GM23338 (cell line): ENCODE results near the gene PCDHGB7. TPM values are rescaled to one million over a fixed set of nuclear protein-coding genes. Genes with fewer than 3 reads are reported as not detected.

ENCODE experiments used
- ATAC-seq: fragments of 200-7000 bp; cut with Tn5 transposase; 3 replicates; pipeline ENCODE4 v1.9.1; 2020
- DNase-seq: peaks from one replicate; pipeline ENCODE4 v3.0.0-alpha.2; 2015; ENCODE audit warnings: low spot score
- H2AFZ ChIP-seq: fragments of 200-600 bp; sonication (generic); 2 replicates; pipeline ENCODE4 v1.8.0; 2016; ENCODE audit warnings: antibody characterized with exemption, mild to moderate bottlenecking, moderate library complexity
- H3F3A ChIP-seq: fragments of 200-600 bp; sonication (generic); replicated peaks from 2 replicates; pipeline ENCODE4 v1.8.0; 2017; ENCODE audit warnings: antibody characterized with exemption, mixed run types, low read depth
- H3K27ac ChIP-seq: fragments of 200-600 bp; sonication (generic); 2 replicates; pipeline ENCODE4 v1.6.1; 2016; ENCODE audit warnings: low read depth
- H3K27me3 ChIP-seq: fragments of 200-600 bp; sonication (generic); 2 replicates; pipeline ENCODE4 v1.8.0; 2016; ENCODE audit warnings: mild to moderate bottlenecking, mixed run types, moderate library complexity; ENCODE audit not compliant: insufficient read depth
- H3K36me3 ChIP-seq: fragments of 200-600 bp; sonication (generic); 2 replicates; pipeline ENCODE4 v1.8.0; 2016; ENCODE audit warnings: mild to moderate bottlenecking; ENCODE audit not compliant: insufficient read depth
- H3K4me1 ChIP-seq: fragments of 200-600 bp; sonication (generic); 2 replicates; pipeline ENCODE4 v1.8.0; 2016; ENCODE audit warnings: mild to moderate bottlenecking, moderate library complexity; ENCODE audit not compliant: insufficient read depth
- H3K4me2 ChIP-seq: fragments of 200-600 bp; sonication (generic); 2 replicates; pipeline ENCODE4 v1.7.1; 2017; ENCODE audit warnings: mixed run types
- H3K4me3 ChIP-seq: fragments of 200-600 bp; sonication (generic); 2 replicates; pipeline ENCODE4 v1.6.1; 2016; ENCODE audit warnings: mixed run types
- H3K79me2 ChIP-seq: fragments of 200-600 bp; sonication (generic); replicated peaks from 2 replicates; pipeline ENCODE4 v1.8.0; 2017; ENCODE audit warnings: mild to moderate bottlenecking; ENCODE audit not compliant: insufficient read depth
- H3K9me2 ChIP-seq: fragments of 200-600 bp; sonication (generic); 2 replicates; pipeline ENCODE4 v1.8.0; 2017; ENCODE audit not compliant: insufficient read depth
- H4K20me1 ChIP-seq: fragments of 200-600 bp; sonication (generic); replicated peaks from 2 replicates; pipeline ENCODE4 v1.8.0; 2017; ENCODE audit warnings: mild to moderate bottlenecking; ENCODE audit not compliant: insufficient read depth
- H3K27ac Mint-ChIP-seq: 2 replicates; pipeline ENCODE4 v1.8.0; 2020; ENCODE audit warnings: inconsistent platforms, mild to moderate bottlenecking, moderate library complexity, mixed read lengths
- H3K27me3 Mint-ChIP-seq: 3 replicates; pipeline ENCODE4 v1.8.0; 2022; ENCODE audit warnings: low read depth, mild to moderate bottlenecking, moderate library complexity, mixed read lengths, inconsistent platforms; ENCODE audit not compliant: insufficient read depth, poor library complexity
- H3K36me3 Mint-ChIP-seq: 3 replicates; pipeline ENCODE4 v1.8.0; 2021; ENCODE audit warnings: low read depth, mild to moderate bottlenecking, inconsistent platforms, moderate library complexity, mixed read lengths
- H3K4me1 Mint-ChIP-seq: 3 replicates; pipeline ENCODE4 v1.8.0; 2020; ENCODE audit warnings: mild to moderate bottlenecking, inconsistent platforms, mixed read lengths
- H3K4me3 Mint-ChIP-seq: 3 replicates; pipeline ENCODE4 v1.8.0; 2021; ENCODE audit warnings: moderate library complexity, mild to moderate bottlenecking, inconsistent platforms, mixed read lengths
- H3K9me3 Mint-ChIP-seq: 3 replicates; pipeline ENCODE4 v1.8.0; 2020; ENCODE audit warnings: moderate library complexity, mild to moderate bottlenecking, inconsistent platforms, mixed read lengths
- CREB1 ChIP-seq: fragments of 250-450 bp; sonication (Bioruptor Pico); IDR thresholded peaks from 2 replicates; pipeline ENCODE4 v1.5.0; 2020; ENCODE audit warnings: low read depth, mild to moderate bottlenecking, moderate library complexity
- CTCF ChIP-seq, 2 experiments: fragments of 200-600 bp in 1 of 2; sonication (generic) in 1 of 2; conservative IDR thresholded peaks; 2 replicates each; pipeline versions ENCODE4 v1.5.1 to v1.6.1; 2016 to 2017; ENCODE audit warnings: antibody characterized with exemption in 2 of 2, low read depth in 2 of 2, mild to moderate bottlenecking in 2 of 2, moderate library complexity in 1 of 2
- EZH2 ChIP-seq: fragments of 200-600 bp; sonication (generic); IDR thresholded peaks from one replicate; pipeline ENCODE4 v1.8.0; 2017; ENCODE audit warnings: antibody characterized with exemption, mild to moderate bottlenecking, low read depth; ENCODE audit not compliant: unreplicated experiment
- EZH2phosphoT487 ChIP-seq: fragments of 200-600 bp; sonication (generic); IDR thresholded peaks from one replicate; pipeline ENCODE4 v1.8.1; 2018; ENCODE audit warnings: antibody characterized with exemption; ENCODE audit not compliant: unreplicated experiment
- JUNB ChIP-seq: IDR thresholded peaks from one replicate; pipeline ENCODE4 v1.6.1; 2016; ENCODE audit warnings: antibody characterized with exemption; ENCODE audit not compliant: unreplicated experiment
- NANOG ChIP-seq: IDR thresholded peaks from 2 replicates; pipeline ENCODE4 v1.6.1; 2016; ENCODE audit warnings: antibody characterized with exemption, borderline replicate concordance
- POLR2AphosphoS5 ChIP-seq: IDR thresholded peaks from 2 replicates; pipeline ENCODE4 v1.6.1; 2016; ENCODE audit warnings: antibody characterized with exemption, low read depth
- STAT1 ChIP-seq: IDR thresholded peaks from one replicate; pipeline ENCODE4 v1.6.1; 2016; ENCODE audit warnings: antibody characterized with exemption; ENCODE audit not compliant: unreplicated experiment
- ZNF114 ChIP-seq: fragments of 250-450 bp; sonication (Bioruptor Pico); IDR thresholded peaks from 2 replicates; pipeline ENCODE4 v1.5.0; 2020; ENCODE audit warnings: mild to moderate bottlenecking, moderate library complexity
- ZNF462 ChIP-seq: fragments of 250-450 bp; sonication (Bioruptor Pico); IDR thresholded peaks from 2 replicates; pipeline ENCODE4 v1.5.0; 2020; ENCODE audit warnings: mild to moderate bottlenecking, moderate library complexity
- polyA plus RNA-seq: library from polyadenylated mRNA; unstranded; fragments of >200 nt; fragmentation: Nextera tagmentation; extraction: Ambion mirVana; gene quantifications from 2 replicates; pipeline ENCODE4 v1.2.1, GENCODE V29; 2016
- total RNA-seq: library from RNA; depleted of rRNA; stranded (reverse); fragments of >200 nt; shearing (Covaris generic); gene quantifications from 2 replicates; pipeline ENCODE4 v1.2.3, GENCODE V29; 2014
- TF ChIP-seq, protein P1 (sequence below): IDR thresholded peaks from 2 replicates; pipeline ENCODE4 v1.6.1; 2016; ENCODE audit warnings: antibody characterized with exemption
- TF ChIP-seq, protein P2 (sequence below): IDR thresholded peaks from one replicate; pipeline ENCODE4 v1.6.1; 2018; ENCODE audit warnings: antibody characterized with exemption; ENCODE audit not compliant: unreplicated experiment

The PCDHGB7 gene
- total and polyA plus RNA-seq, 2 experiments from 2014 or later = 1.4 to 11.7 TPM

DNA sequence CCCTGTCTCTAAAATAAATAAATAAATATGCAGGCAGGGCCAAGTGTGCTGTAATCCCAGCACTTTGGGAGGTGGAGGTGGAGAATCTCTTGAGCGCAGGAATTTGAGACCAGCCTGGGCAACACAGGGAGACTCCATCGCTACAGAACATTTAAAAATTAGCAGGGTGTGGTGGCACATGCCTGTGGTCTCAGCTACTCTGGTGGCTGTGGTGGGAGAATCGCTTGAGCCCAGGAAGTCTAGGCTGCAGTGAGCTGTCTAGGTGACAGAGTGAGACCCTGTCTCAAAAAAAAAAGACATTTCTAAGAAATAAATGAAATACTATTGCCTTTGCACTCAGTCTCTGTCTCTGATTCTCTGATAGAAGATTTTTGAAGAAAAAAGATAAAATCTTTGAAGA is 5.9 kb upstream of the PCDHGB7 start:
- ATAC-seq = no peak
- peaks cover 8% of the 10 kb centered on the region for H3K27me3 ChIP-seq
- H3K27ac ChIP-seq = no peak overlapping the region
- H3K4me1 ChIP-seq = peaks cover 5% of the 10 kb centered on the region
- H4K20me1 ChIP-seq = peaks cover 7% of the 10 kb centered on the region; the same call in 1 of the 2 replicates
- H3K36me3 ChIP-seq = no peaks in the 10 kb centered on the region
- H3K79me2 ChIP-seq = 0 out of 2 replicates have a peak, but pooled peaks cover 4% of the 10 kb centered on the region
- H2AFZ ChIP-seq = no peak overlapping the region
- H3K9me3 Mint-ChIP-seq = peaks cover 38% of the 10 kb centered on the region
- H3K9me2 ChIP-seq = no peaks in the 10 kb centered on the region
- H3K36me3 Mint-ChIP-seq = peaks cover 43% of the 10 kb centered on the region
- no peak for TF ChIP-seq CTCF (conservative IDR thresholded peaks at IDR 0.05; ENCODE audit: low read depth in 2 of 2)
- TF ChIP-seq, protein P1, sequence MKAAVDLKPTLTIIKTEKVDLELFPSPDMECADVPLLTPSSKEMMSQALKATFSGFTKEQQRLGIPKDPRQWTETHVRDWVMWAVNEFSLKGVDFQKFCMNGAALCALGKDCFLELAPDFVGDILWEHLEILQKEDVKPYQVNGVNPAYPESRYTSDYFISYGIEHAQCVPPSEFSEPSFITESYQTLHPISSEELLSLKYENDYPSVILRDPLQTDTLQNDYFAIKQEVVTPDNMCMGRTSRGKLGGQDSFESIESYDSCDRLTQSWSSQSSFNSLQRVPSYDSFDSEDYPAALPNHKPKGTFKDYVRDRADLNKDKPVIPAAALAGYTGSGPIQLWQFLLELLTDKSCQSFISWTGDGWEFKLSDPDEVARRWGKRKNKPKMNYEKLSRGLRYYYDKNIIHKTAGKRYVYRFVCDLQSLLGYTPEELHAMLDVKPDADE = no peak
- TF ChIP-seq ZNF462 (CRISPR knock-in tag) = no peak
- no peak for TF ChIP-seq ZNF114 (CRISPR knock-in tag)
- TF ChIP-seq NANOG = no peak
- no peak for TF ChIP-seq POLR2AphosphoS5
- TF ChIP-seq, protein P2, sequence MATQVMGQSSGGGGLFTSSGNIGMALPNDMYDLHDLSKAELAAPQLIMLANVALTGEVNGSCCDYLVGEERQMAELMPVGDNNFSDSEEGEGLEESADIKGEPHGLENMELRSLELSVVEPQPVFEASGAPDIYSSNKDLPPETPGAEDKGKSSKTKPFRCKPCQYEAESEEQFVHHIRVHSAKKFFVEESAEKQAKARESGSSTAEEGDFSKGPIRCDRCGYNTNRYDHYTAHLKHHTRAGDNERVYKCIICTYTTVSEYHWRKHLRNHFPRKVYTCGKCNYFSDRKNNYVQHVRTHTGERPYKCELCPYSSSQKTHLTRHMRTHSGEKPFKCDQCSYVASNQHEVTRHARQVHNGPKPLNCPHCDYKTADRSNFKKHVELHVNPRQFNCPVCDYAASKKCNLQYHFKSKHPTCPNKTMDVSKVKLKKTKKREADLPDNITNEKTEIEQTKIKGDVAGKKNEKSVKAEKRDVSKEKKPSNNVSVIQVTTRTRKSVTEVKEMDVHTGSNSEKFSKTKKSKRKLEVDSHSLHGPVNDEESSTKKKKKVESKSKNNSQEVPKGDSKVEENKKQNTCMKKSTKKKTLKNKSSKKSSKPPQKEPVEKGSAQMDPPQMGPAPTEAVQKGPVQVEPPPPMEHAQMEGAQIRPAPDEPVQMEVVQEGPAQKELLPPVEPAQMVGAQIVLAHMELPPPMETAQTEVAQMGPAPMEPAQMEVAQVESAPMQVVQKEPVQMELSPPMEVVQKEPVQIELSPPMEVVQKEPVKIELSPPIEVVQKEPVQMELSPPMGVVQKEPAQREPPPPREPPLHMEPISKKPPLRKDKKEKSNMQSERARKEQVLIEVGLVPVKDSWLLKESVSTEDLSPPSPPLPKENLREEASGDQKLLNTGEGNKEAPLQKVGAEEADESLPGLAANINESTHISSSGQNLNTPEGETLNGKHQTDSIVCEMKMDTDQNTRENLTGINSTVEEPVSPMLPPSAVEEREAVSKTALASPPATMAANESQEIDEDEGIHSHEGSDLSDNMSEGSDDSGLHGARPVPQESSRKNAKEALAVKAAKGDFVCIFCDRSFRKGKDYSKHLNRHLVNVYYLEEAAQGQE = no peak
- TF ChIP-seq STAT1 = no peak
- no peak for TF ChIP-seq EZH2phosphoT487
- no peak for TF ChIP-seq CREB1 (CRISPR knock-in tag)
- no peak for TF ChIP-seq JUNB
- no peak for TF ChIP-seq EZH2
- H3K4me3 Mint-ChIP-seq = no peak overlapping the region
- H3F3A ChIP-seq = no peaks in the 10 kb centered on the region
- H3K27me3 Mint-ChIP-seq = peaks cover 18% of the 10 kb centered on the region
- no peak overlapping the region for H3K4me3 ChIP-seq
- no peak for DNase-seq
- peaks cover 14% of the 10 kb centered on the region for H3K4me1 Mint-ChIP-seq
- no peak overlapping the region for H3K4me2 ChIP-seq
- no peak overlapping the region for H3K27ac Mint-ChIP-seq
